Calu3 (cell line): Measurements from ENCODE around the gene KLK3. TPM values are rescaled to one million over a fixed set of nuclear protein-coding genes. Genes with fewer than 3 reads are reported as not detected.

Experiments
- BruUV-seq: library from RNA; stranded (reverse); fragments of 400-500 nt; replicated peaks from 2 replicates; lab custom pipeline; 2021; lab: Mats Ljungman, UMichigan
- CTCF ChIA-PET: fragments of 300-600 bp; sonication (Branson Sonifier 250); formaldehyde crosslinking; loops from one replicate; lab custom pipeline; 2022; ENCODE audit warnings: antibody characterized with exemption; lab: Charles Lee
- DNase-seq: peaks from one replicate; pipeline ENCODE4 v3.0.0; 2022
- H3K27ac Mint-ChIP-seq: one replicate; pipeline ENCODE4 v1.8.0; 2022; ENCODE audit warnings: mixed read lengths; ENCODE audit not compliant: unreplicated experiment
- H3K27me3 Mint-ChIP-seq: one replicate; pipeline ENCODE4 v1.8.0; 2022; ENCODE audit warnings: mixed read lengths; ENCODE audit not compliant: unreplicated experiment
- H3K36me3 Mint-ChIP-seq: one replicate; pipeline ENCODE4 v1.8.0; 2022; ENCODE audit warnings: mild to moderate bottlenecking, moderate library complexity, mixed read lengths; ENCODE audit not compliant: insufficient read depth, unreplicated experiment
- H3K4me1 Mint-ChIP-seq: one replicate; pipeline ENCODE4 v1.8.0; 2022; ENCODE audit warnings: mild to moderate bottlenecking, low read depth, mixed read lengths; ENCODE audit not compliant: unreplicated experiment
- H3K4me3 Mint-ChIP-seq: one replicate; pipeline ENCODE4 v1.8.0; 2022; ENCODE audit warnings: mild to moderate bottlenecking, low read depth, moderate library complexity, mixed read lengths; ENCODE audit not compliant: unreplicated experiment
- H3K9me3 Mint-ChIP-seq: one replicate; pipeline ENCODE4 v1.8.0; 2022; ENCODE audit warnings: low read depth, mixed read lengths; ENCODE audit not compliant: unreplicated experiment
- intact Hi-C: fragments of 100-400 bp; cut with micrococcal nuclease; formaldehyde crosslinking; loops from one replicate; pipeline ENCODE4 v1.10.0; 2022; ENCODE audit not compliant: unreplicated experiment
- total RNA-seq: library from RNA; stranded (reverse); gene quantifications from 2 replicates; pipeline ENCODE4 v1.2.3, GENCODE V29; 2022
- TF ChIP-seq, protein P1 (sequence below): fragments of 200-600 bp; IDR thresholded peaks from one replicate; pipeline ENCODE4 v1.8.0; 2022; ENCODE audit warnings: antibody characterized with exemption; ENCODE audit not compliant: unreplicated experiment

KLK3 gene
- total RNA-seq, 1 experiment from 2014 or later: not detected

DNA sequence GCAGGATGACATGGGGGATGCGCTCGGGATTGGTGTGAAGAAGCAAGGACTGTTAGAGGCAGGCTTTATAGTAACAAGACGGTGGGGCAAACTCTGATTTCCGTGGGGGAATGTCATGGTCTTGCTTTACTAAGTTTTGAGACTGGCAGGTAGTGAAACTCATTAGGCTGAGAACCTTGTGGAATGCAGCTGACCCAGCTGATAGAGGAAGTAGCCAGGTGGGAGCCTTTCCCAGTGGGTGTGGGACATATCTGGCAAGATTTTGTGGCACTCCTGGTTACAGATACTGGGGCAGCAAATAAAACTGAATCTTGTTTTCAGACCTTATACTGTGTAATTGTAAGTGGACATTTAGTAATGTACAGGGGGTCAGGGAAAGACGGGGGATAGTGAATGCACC is 25.5 kb downstream of the KLK3 start:
- Mint-ChIP-seq H3K4me1 (no peaks in the 10 kb centered on the region), H3K9me3 (no peaks in the 10 kb centered on the region), H3K36me3 (no peaks in the 10 kb centered on the region), H3K4me3 (no peak overlapping the region), H3K27me3 (peaks cover 71% of the 10 kb centered on the region), H3K27ac (no peak overlapping the region)
- CTCF ChIA-PET: no interaction called here
- TF ChIP-seq, protein P1, sequence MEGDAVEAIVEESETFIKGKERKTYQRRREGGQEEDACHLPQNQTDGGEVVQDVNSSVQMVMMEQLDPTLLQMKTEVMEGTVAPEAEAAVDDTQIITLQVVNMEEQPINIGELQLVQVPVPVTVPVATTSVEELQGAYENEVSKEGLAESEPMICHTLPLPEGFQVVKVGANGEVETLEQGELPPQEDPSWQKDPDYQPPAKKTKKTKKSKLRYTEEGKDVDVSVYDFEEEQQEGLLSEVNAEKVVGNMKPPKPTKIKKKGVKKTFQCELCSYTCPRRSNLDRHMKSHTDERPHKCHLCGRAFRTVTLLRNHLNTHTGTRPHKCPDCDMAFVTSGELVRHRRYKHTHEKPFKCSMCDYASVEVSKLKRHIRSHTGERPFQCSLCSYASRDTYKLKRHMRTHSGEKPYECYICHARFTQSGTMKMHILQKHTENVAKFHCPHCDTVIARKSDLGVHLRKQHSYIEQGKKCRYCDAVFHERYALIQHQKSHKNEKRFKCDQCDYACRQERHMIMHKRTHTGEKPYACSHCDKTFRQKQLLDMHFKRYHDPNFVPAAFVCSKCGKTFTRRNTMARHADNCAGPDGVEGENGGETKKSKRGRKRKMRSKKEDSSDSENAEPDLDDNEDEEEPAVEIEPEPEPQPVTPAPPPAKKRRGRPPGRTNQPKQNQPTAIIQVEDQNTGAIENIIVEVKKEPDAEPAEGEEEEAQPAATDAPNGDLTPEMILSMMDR: no peak
- intact Hi-C loops: no loop called here
- DNase-seq: no peak
- no TSS peak for BruUV-seq

DNA sequence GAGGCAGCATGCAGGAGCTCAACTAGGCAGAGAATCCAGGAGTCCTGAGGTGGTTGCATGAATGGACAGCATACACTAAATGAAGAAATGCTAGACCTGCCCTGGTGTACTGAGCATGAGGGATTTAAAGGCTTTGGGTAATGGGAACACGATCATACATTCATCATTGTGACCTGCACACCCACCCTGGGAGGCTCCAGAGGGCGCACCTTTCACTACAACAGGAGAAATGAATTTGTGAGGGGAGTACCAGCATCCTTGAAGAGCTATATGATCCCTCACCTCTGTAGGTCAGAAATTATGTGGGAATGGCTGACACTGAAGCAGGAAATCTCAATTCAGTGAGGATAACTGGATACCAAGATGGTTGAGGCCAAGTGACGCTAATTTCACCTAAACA is 27.5 kb downstream of the KLK3 start:
- intact Hi-C loops: no loop called here
- BruUV-seq: no TSS peak
- H3K27ac Mint-ChIP-seq: no peak overlapping the region
- no peaks in the 10 kb centered on the region for H3K36me3 Mint-ChIP-seq
- DNase-seq: no peak
- no peaks in the 10 kb centered on the region for H3K4me1 Mint-ChIP-seq
- H3K4me3 Mint-ChIP-seq: no peak overlapping the region
- TF ChIP-seq, protein P1: no peak
- CTCF ChIA-PET: interaction anchor here (0.8 to 1.0 kb wide), 2 partner anchors 87 to 134 kb away, joined by 3 read pairs; no protein-coding TSS in a partner anchor
- no peaks in the 10 kb centered on the region for H3K9me3 Mint-ChIP-seq
- peaks cover 90% of the 10 kb centered on the region for H3K27me3 Mint-ChIP-seq

DNA sequence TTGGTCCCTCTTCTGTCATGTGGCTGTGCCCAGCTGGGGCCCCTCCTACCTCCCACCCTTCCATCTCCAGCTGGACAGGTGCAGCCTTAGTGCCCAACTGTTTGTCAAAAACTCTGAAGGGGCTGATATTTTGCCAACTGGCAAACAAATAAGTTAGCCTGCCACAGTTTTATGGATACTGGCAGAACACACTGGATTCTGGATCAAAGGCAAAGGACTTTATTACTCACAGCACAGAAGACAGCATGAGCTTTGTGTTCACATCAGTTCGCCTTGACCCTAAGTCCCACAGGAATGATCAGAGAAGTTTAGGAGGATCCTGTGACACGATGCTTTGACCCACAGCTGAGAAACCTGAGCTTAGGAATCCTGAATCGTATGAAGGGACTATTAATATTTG is 34.9 kb downstream of the KLK3 start:
- Mint-ChIP-seq H3K27me3 (peaks cover 68% of the 10 kb centered on the region), H3K4me3 (no peak overlapping the region), H3K36me3 (no peaks in the 10 kb centered on the region), H3K27ac (no peak overlapping the region), H3K4me1 (no peaks in the 10 kb centered on the region), H3K9me3 (no peaks in the 10 kb centered on the region)
- CTCF ChIA-PET: no interaction called here
- intact Hi-C loops: no loop called here
- TF ChIP-seq, protein P1: no peak
- DNase-seq: no peak
- BruUV-seq: no TSS peak

DNA sequence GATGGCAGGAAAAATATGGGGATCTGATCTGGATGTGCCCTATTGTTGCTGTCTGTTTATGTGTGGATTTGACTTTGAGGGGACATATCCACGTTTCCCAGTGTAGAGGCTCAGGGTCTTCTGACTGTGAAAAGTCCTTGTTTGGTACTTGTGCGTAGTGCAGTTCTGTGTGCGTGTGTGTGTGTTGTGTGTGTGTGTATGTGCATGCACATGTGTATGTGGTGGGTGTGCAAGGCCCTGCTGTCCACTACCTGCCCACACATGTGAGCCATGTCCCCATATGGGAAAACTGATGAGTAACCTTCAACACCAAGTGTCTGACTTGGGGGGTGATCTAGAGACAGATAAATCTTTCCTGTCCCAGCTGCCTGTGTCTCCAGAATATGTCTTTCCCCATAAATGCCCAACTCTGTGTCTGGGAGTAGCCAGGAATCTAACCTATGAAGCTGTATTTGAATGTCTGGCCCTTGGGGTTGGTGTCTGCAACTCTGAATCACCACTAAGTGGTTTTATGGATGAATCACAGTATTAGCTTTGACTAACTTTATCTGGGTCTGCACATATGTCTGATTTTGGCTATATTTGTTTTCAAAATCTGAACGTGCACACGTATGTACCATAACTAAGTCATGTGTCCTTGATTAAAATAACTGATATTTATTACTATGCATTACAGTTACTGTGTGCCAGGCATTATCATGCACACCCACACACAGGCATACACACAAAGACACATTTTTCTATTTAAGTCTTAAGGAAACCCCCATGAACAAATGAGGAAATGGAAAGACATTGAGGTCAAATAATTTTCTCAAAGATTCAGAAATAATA is 35.9 kb downstream of the KLK3 start:
- intact Hi-C loops: no loop called here
- no TSS peak for BruUV-seq
- Mint-ChIP-seq H3K4me3 (no peak overlapping the region), H3K27me3 (peaks cover 68% of the 10 kb centered on the region), H3K27ac (no peak overlapping the region), H3K4me1 (no peaks in the 10 kb centered on the region), H3K9me3 (no peaks in the 10 kb centered on the region), H3K36me3 (no peaks in the 10 kb centered on the region)
- DNase-seq: no peak
- CTCF ChIA-PET: interaction anchor here (0.9 kb wide), 1 partner anchor 31 kb away, joined by 3 read pairs; no protein-coding TSS in a partner anchor
- TF ChIP-seq, protein P1: no peak
